ENCODE data around the gene VASN.
"Not testable (repeated sequence)": the region's sequence is repeated elsewhere in the genome, so short reads cannot be mapped to it uniquely, and the experiment has no call there.

The VASN gene

DNA sequence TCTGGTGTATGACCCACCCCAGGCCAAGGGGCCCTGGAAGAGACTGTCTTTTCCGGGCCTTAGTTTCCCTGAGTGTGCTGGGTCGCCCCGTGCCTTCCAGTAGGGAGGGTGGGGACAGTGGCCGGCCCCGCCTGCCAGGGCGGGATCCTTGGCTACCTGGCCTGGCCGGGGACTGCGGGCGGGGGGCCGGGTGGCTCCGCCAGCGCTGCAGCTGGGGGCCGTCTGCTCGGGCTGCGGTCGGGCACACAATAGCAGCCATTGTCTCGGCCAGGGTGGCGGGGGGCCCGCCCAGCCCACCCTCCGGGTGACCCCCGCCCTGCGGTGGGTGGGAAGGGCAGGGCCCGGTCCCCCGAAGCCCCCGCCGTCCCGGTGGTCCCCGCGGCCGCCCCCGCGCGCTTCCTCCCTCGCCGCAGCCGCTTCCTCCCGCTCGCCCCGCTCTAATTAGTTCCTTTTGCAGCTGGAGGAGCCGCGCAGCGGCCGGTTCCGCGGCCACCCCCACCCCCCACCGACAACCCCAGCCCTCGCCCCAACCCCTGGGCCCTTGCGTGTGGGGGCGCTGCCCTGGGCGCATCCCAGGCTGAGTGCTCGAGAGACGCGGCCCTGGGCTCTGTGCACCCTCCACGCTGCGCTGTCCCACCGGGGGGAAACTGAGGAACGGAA lies 44.1 kb upstream of the VASN start:
- Histone ChIP-seq H3K4me1 (peaks cover 64 to 79% (median 74%) of the 10 kb centered on the region in 10 experiments), H3K4me3 (peak overlapping the region; percentile 54 to 75 (median 64)), H3K4me2 (peak overlapping the region; percentile 93 to 99 (median 98)), H3K9ac (peak overlapping the region; percentile 77 to 88 (median 83)), H3K27me3 (no peaks in the 10 kb centered on the region), H4K20me1 (peaks cover 19 to 87% (median 36%) of the 10 kb centered on the region in 11 experiments; a peak in 21 of 22 replicates), H3K27ac (peak overlapping the region; percentile 65 to 93 (median 88); a peak in 21 of 22 replicates), H3K36me3 (peaks cover 0 to 10% (median 6%) of the 10 kb centered on the region in 11 experiments; a peak in 14 of 22 replicates), H3K9me3 (replicated peaks in 1 of 11) (no peaks in the 10 kb centered on the region)
- no peak for TF ChIP-seq Cebpa-rat (IDR thresholded peaks at IDR 0.05)

DNA sequence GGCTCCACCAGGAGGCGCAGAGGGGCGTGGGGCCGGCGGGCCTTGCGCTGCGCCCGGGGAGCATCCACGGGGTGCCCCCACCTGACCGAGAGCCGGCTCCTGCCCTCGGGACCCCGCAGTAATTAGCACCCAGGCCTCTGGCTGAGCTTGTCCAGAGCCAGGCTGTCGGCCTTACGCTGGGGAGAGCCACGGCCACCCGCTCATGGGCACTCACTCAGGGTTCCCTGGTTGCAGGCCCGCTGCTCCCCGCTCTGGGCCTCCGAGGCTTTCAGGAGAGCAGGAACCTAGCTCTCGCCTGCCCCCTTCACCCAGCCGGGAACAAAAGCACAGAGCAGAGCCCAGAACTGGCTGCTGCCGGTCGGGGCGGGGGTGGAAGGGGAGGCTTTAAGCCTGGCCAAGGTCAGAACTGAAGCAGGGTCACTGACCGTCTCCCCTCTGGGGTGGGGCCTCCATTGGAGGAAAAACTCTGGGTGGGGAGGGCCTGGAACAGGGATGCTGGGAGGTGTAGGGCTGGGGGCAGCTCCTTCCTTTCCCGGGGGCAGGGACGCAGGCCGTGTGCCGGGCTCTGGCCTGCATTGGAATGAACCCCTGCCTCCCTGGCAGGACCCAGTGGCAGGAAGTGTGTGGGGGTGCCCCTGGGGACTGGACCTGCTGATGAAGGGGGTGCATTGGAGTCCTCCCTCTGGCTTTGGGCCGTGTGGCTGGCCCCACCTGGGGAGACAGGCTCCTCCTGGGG lies 43.4 kb upstream of the VASN start:
- H3K4me1 ChIP-seq, result peaks cover 64 to 72% (median 68%) of the 10 kb centered on the region in 10 experiments
- peak overlapping the region; percentile 77 to 88 (median 83) for H3K9ac ChIP-seq
- no peaks in the 10 kb centered on the region for H3K9me3 ChIP-seq (replicated peaks in 1 of 11)
- peaks cover 19 to 87% (median 35%) of the 10 kb centered on the region in 11 experiments; a peak in 21 of 22 replicates for H4K20me1 ChIP-seq
- peak overlapping the region; percentile 65 to 93 (median 88); a peak in 21 of 22 replicates for H3K27ac ChIP-seq
- no peak for TF ChIP-seq Cebpa-rat (IDR thresholded peaks at IDR 0.05)
- H3K27me3 ChIP-seq, result no peaks in the 10 kb centered on the region
- peak overlapping the region; percentile 54 to 75 (median 64) for H3K4me3 ChIP-seq
- peak overlapping the region; percentile 93 to 99 (median 98) for H3K4me2 ChIP-seq
- H3K36me3 ChIP-seq, result peaks cover 0 to 17% (median 11%) of the 10 kb centered on the region in 11 experiments; a peak in 17 of 22 replicates

DNA sequence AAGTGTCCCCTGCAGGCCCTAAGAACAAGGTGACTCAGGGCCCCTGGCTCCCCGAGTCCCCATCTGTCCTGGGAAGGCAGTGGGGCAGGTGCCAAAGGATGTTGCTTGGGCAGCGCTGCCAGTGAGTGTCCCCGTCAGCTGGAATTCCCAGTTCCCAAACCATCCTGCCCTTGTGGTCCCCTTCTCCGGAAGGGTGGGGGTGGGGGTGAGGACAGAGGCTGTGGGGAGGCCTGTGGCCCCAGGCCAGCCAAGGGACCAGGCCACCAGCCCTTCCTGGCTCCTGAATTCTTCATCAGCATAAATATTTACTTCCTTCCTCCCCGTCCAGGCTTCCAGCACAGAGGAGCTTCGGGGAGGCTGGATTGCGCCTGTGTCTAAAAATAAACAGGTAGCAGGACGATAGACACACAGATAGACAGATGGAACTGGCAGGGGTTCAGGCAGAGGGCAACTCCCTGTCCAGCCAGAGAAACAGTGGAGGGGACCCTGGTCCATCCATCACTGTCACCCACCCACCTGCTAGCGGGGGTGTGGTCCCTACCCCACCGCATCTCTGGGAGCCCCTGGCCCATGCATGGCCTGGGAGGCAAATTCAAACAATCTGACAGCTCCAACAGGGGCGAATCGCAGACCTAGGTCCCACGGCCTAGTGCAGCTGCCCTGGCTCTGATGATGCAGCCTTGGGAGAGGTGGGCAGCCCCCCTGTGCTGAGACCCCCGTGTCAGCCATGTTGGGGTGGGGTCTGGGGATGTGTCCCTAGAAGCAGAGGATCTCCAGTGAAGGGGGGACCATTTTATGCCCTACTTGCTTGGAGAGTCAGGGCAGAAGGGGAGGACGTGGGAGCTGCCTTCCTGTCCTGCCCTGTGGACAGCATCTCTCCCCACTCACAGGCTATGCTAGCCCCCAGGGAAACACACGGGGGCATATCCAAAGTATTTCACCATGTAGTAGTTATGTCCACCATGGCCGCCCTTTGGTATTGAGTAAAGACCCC lies 42.6 kb upstream of the VASN start:
- H3K27ac ChIP-seq, result peak overlapping the region; percentile 65 to 93 (median 88); a peak in 21 of 22 replicates
- H3K4me1 ChIP-seq, result peaks cover 55 to 63% (median 59%) of the 10 kb centered on the region in 10 experiments
- H3K36me3 ChIP-seq, result peaks cover 0 to 23% (median 15%) of the 10 kb centered on the region in 11 experiments; a peak in 17 of 22 replicates
- H3K9me3 ChIP-seq (replicated peaks in 1 of 11), result no peaks in the 10 kb centered on the region
- no peak for TF ChIP-seq Cebpa-rat (IDR thresholded peaks at IDR 0.05)
- H3K27me3 ChIP-seq, result no peaks in the 10 kb centered on the region
- H3K4me3 ChIP-seq, result peak overlapping the region; percentile 54 to 75 (median 64); a peak in 14 of 20 replicates
- H3K4me2 ChIP-seq, result peak overlapping the region; percentile 93 to 99 (median 98)
- H4K20me1 ChIP-seq, result peaks cover 11 to 87% (median 28%) of the 10 kb centered on the region in 11 experiments; a peak in 19 of 22 replicates
- peak overlapping the region; percentile 77 to 88 (median 83) for H3K9ac ChIP-seq

DNA sequence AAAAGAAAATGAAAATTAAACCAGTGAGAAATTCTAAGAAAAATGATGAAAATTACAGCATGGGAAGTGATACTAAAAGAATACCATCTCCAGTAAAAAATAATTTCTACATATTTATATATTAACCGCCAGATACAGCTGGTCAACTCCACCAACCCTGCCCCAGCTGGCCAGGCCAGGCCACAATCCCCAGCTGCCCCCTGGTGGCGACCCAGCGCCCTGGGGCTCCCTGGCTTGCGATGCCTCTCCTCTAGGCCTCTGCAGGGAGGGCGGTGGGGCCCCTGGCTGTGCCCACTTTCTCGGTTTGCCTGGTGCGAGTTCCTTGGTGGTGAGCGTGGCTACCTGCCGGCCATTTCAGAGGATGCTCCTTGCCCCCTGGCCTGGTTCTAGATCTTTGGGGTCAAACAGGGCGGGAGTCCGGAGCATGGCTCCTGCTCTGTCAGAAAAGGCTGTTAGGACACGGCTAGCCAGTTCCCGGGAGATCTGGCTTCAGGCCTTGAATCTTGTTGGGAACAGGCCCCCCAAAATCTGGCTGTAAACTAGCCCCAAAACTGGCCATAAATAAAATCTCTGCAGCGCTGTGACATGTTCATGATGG lies 41.3 kb upstream of the VASN start:
- Histone ChIP-seq H3K27me3 (no peaks in the 10 kb centered on the region), H4K20me1 (peaks cover 0 to 85% (median 27%) of the 10 kb centered on the region in 11 experiments; a peak in 18 of 22 replicates), H3K4me3 (no peak overlapping the region), H3K36me3 (peaks cover 3 to 33% (median 25%) of the 10 kb centered on the region in 11 experiments; a peak in 19 of 22 replicates), H3K4me1 (peaks cover 42 to 59% (median 52%) of the 10 kb centered on the region in 10 experiments), H3K9me3 (replicated peaks in 1 of 11) (no peaks in the 10 kb centered on the region), H3K9ac (peak overlapping the region in 5 of 11 experiments; percentile 16 to 33 (median 24); a peak in 5 of 22 replicates), H3K4me2 (peak overlapping the region in 4 of 11 experiments; percentile 96 to 99 (median 98); a peak in 6 of 22 replicates), H3K27ac (peak overlapping the region in 1 of 11 experiments; percentile 93; a peak in 1 of 22 replicates)
- TF ChIP-seq Cebpa-rat (IDR thresholded peaks at IDR 0.05), result no peak

DNA sequence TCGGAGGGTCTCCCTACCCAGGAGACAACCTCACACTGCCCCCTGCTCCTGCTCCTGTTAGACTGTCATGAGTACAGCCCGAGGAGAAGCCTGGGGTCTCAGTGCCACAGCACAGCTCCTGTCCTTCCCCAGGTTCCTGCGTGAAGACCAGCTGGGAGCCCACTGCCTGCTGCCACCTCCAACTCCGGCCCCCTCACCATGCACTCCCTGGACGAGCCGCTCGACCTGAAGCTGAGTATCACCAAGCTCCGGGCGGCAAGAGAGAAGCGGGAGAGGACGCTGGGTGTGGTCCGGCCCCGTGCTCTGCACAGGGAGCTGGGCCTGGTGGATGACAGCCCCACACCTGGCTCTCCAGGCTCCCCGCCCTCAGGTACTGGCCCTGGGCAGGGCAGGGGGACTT lies 39.6 kb upstream of the VASN start:
- Histone ChIP-seq H3K27me3 (no peaks in the 10 kb centered on the region), H3K9me3 (replicated peaks in 1 of 11) (no peaks in the 10 kb centered on the region), H3K36me3 (peaks cover 15 to 47% (median 39%) of the 10 kb centered on the region in 11 experiments; a peak in 21 of 22 replicates), H3K27ac (no peak overlapping the region), H3K4me3 (no peak overlapping the region), H4K20me1 (peaks cover 0 to 83% (median 41%) of the 10 kb centered on the region in 11 experiments; a peak in 19 of 22 replicates), H3K4me2 (no peak overlapping the region), H3K4me1 (peaks cover 25 to 44% (median 35%) of the 10 kb centered on the region in 10 experiments), H3K9ac (peak overlapping the region in 1 of 11 experiments; percentile 13; a peak in 1 of 22 replicates)
- TF ChIP-seq Cebpa-rat (IDR thresholded peaks at IDR 0.05), result no peak

DNA sequence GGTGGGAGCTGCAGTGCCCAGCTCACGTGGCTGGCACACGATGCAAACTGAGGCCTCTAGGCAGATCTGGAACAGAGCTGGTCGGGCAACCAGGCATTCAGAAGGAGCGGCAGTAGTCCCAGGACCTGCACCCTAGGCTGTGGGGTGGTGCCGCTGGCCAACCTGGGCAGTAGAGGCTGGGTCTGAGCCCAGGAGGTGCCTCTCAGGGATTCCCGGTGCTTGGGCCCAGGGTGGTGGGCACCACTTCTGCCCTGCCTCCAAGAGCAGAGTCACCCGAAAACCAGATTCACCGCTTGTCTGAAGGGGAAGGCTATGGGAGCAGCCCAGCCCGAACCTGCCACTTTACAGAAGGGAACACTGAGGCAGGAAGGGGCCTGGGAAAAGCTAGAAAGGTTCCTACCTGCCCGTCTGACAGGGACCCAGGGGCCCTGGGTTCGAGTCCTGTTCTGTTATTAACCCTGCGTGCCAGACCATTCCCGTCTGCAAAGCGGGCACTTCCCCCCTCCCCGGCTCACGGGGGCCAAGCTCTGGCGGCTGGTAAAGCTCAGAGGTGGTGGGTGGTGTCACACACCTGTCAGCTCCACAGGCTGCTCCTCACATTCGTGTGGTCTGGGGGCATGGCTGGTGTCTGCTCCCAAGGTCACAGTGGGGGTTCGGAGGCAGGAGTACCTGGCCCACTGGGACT lies 38.9 kb upstream of the VASN start:
- H3K4me2 ChIP-seq, result no peak overlapping the region
- peaks cover 22 to 42% (median 31%) of the 10 kb centered on the region in 10 experiments for H3K4me1 ChIP-seq
- H3K9me3 ChIP-seq (replicated peaks in 1 of 11), result no peaks in the 10 kb centered on the region
- H3K4me3 ChIP-seq, result no peak overlapping the region
- H3K27ac ChIP-seq, result no peak overlapping the region
- TF ChIP-seq Cebpa-rat (IDR thresholded peaks at IDR 0.05), result no peak
- H3K27me3 ChIP-seq, result no peaks in the 10 kb centered on the region
- H4K20me1 ChIP-seq, result peaks cover 0 to 87% (median 48%) of the 10 kb centered on the region in 11 experiments; a peak in 19 of 22 replicates
- H3K36me3 ChIP-seq, result peaks cover 22 to 54% (median 46%) of the 10 kb centered on the region in 11 experiments
- H3K9ac ChIP-seq, result 0 out of 22 replicates have a peak overlapping the region, but pooled peaks of 1 of the 11 experiments have one; percentile 2

DNA sequence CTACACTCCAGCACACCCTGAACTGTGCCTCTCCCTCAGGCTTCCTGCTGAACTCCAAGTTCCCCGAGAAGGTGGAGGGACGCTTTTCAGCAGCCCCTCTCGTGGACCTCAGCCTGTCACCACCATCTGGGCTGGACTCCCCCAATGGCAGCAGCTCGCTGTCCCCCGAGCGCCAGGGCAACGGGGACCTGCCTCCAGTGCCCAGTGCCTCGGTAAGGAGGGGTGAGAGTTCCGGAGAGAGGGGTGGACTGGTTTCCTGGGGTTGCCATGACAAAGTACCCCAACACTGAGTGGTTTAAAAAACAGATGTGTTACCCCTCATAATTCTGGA lies 38.4 kb upstream of the VASN start:
- Histone ChIP-seq H3K9ac (0 out of 22 replicates have a peak overlapping the region, but pooled peaks of 1 of the 11 experiments have one; percentile 2), H3K4me2 (no peak overlapping the region), H3K4me3 (no peak overlapping the region), H3K4me1 (peaks cover 18 to 42% (median 26%) of the 10 kb centered on the region in 10 experiments), H3K27ac (no peak overlapping the region), H4K20me1 (peaks cover 0 to 92% (median 53%) of the 10 kb centered on the region in 11 experiments; a peak in 20 of 22 replicates), H3K36me3 (peaks cover 27 to 59% (median 51%) of the 10 kb centered on the region in 11 experiments), H3K9me3 (replicated peaks in 1 of 11) (no peaks in the 10 kb centered on the region), H3K27me3 (no peaks in the 10 kb centered on the region)
- no peak for TF ChIP-seq Cebpa-rat (IDR thresholded peaks at IDR 0.05)

DNA sequence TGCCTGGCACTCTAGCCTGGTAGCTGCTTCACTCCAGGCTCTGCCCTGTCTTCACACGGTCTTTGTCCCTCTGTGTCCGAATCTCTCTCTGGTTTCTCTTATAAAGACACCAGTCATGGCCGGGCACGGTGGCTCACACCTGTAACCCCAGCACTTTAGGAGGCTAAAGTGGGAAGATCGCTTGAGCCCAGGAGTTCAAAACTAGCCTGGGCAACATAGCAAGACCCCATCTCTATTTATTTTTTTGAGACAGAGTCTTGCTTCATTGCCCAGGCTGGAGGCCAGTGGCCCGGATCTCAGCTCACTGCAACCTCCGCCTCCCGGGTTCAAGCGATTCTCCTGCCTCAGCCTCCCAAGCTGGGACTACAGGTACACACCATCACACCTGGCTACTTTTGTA lies 37.9 kb upstream of the VASN start:
- H3K27ac ChIP-seq; H3K9ac ChIP-seq; H3K27me3 ChIP-seq; H3K4me2 ChIP-seq; H3K4me3 ChIP-seq; H3K9me3 ChIP-seq (replicated peaks in 1 of 11): not testable (repeated sequence)
- Histone ChIP-seq H3K4me1 (peaks cover 14 to 38% (median 21%) of the 10 kb centered on the region in 10 experiments), H4K20me1 (peaks cover 0 to 93% (median 57%) of the 10 kb centered on the region in 11 experiments; a peak in 21 of 22 replicates), H3K36me3 (peaks cover 31 to 64% (median 55%) of the 10 kb centered on the region in 11 experiments)

Data from BLaER1 treated with 17β-estradiol and CSF1 and Interleukin-3, amounts not matched to agents 10 nM and 100 nM (cell line).